IPS-18c (cell line): ENCODE data around the gene ENPP7.
"Not testable (repeated sequence)": the region's sequence is repeated elsewhere in the genome, so short reads cannot be mapped to it uniquely, and the experiment has no call there.

Source experiments
- H3K4me3 ChIP-seq: 2 replicates; pipeline ENCODE4 v1.7.0; 2013; ENCODE audit warnings: low read depth, mild to moderate bottlenecking, low read length, moderate library complexity; ENCODE audit not compliant: insufficient read depth
- H3K9me3 ChIP-seq: one replicate; pipeline ENCODE4 v1.6.1; 2013; ENCODE audit warnings: mild to moderate bottlenecking, low read length, moderate library complexity; ENCODE audit not compliant: control insufficient read depth, insufficient read depth

The ENPP7 gene

DNA sequence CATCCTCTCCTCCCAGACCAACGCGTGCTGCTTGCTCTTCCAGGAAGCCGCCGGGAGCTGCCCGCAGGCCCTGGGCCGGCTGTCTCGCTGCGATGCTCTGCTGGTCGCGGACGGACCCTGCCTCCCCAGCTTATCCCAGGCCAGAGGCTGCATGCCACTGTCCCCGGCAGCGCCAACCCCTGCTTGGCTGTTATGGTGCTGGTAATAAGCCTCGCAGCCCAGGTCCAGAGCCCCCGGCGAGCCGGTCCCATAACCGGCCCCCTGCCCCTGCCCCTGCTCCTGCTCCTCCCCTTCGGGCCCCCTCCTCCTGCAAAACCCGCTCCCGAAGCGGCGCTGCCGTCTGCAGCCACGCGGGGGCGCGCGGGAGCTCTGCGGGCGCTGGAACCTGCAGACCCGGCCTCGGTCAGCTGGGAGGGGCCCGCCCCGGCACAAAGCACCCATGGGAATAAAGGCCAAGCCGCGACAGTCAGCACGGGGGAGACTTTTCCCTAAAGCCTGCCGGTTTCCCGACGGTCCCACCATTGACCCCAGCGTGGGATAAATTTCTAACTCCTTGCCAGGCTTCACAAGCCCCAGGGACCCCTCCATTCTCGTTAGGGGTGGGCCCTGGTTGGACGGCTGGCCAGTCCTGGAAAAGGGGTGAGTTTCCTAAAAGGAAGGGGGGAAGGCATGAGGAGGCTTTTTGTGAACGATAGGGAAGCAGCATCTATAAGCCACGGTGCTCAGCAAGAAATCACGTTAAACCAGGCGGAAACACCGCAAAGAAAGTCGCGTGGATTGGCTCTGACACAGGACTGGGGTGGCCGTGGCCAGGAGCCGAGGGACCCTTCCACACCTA, 11.2 kb downstream of the ENPP7 start:
- Histone ChIP-seq H3K4me3 (peak overlapping the region; percentile 64), H3K9me3 (no peaks in the 10 kb centered on the region)

DNA sequence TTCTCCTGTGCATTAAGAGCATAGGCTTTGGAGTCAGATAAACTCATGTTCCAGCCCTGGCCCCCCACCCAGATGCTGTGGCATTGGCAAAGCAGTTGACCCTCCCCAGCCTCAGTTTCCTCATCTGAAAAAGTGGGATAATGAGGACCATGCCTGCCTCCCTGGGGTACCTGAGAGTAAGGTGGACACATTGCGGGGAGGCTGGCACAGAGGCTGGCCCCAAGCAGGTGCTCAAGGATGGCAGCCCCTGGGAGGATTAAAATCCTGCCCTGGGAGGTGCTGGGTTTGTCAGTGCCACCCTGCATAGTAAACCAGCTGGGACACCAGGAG, 11.8 kb downstream of the ENPP7 start:
- Histone ChIP-seq H3K9me3 (no peaks in the 10 kb centered on the region), H3K4me3 (no peak overlapping the region)

DNA sequence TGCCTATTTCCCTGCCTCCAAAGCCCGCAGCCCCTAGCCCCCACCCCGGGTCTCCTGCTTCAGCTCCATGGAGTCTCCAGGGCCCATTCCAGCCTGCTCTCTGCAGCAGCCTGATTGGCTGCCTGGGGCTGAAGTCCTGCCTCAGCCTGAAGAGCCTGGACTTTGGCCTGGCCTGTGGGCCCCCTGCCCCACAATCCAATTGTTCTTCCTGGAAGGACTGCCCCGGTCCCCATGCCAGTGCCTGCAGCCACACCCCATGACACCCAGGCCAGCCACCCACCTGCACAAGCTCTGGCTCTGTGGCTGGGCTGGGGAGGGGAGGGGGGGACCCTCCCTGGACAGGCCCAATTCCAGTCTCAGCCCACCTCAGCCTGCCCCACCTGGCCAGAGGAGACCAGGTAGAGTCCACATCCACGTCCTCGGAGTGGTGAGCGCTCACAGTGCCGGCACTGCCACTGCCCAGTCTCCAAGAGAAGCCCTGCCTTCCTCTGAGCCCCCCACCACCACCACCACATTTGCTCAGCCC, 12.3 kb downstream of the ENPP7 start:
- no peaks in the 10 kb centered on the region for H3K9me3 ChIP-seq
- no peak overlapping the region for H3K4me3 ChIP-seq

DNA sequence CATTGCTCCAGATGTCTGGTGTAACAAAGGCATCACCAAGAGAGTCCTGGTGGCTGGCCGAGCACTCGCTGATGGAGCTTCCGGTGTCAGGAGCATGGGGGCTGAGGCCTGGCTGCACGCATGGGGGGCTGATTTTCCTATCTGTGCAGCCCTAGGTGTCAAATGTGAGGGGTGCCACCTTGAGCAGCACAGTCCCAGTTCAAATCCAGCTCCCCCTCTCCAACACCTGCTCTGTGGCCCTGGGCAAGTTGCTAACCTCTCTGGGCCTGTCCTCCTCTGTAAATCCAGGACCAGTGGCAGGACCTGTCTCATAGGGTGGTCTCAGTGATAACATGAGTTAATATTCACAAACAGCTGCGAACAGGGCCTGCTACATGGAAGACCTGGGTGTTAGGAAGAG, 12.9 kb downstream of the ENPP7 start:
- H3K4me3 ChIP-seq = no peak overlapping the region
- no peaks in the 10 kb centered on the region for H3K9me3 ChIP-seq

DNA sequence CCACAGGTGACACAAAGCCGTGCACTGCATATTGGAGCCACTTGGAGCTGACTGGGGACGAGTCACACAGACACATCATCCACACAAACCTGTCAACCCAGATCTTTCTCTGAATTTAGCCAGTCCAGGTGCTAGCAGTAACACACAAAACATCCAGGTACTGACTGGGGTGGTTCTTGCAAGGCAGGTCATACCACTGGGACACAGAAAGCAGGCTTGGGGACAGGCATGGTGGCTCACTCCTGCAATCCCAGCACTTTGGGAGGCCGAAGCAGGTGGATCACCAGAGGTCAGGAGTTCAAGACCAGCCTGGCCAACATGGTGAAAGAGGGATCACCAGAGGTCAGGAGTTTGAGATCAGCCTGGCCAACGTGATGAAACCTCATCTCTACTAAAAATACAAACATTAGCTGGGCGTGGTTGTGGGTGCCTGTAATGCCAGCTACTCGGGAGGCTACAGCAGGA, 14.9 kb downstream of the ENPP7 start:
- Histone ChIP-seq H3K4me3 (no peak overlapping the region), H3K9me3 (no peaks in the 10 kb centered on the region)

DNA sequence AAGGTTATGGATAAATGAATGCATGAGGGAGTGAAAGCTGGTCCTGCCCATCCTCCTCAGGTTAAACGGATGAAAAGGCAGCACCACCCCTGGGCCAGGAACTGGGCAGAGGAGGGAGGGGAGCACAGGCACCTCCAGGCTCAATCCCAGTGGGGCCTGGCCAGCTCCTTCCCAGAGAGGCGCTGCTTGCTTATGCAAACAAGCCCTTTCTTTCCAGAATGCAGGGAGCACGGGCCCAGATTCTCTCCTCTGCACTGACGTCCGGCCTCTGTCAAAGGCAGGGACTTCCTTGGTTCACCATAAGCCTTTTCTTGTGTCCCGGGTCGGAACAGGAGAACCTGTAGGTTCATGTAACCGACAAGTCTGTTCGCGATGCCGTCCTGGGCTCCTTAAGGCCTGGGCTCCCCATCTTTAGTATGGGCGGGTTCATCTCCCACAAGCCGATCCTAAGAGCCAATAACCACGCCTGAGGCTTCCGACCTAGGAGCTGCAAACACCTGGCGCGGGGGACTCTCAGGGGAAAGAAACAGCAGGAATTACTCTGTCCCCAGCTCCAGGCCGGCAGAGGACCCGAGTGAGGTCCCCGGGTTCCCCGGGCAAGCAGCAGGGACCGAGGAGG, 16.3 kb downstream of the ENPP7 start:
- Histone ChIP-seq H3K4me3 (no peak overlapping the region; the same call in 1 of the 2 replicates), H3K9me3 (no peaks in the 10 kb centered on the region)

DNA sequence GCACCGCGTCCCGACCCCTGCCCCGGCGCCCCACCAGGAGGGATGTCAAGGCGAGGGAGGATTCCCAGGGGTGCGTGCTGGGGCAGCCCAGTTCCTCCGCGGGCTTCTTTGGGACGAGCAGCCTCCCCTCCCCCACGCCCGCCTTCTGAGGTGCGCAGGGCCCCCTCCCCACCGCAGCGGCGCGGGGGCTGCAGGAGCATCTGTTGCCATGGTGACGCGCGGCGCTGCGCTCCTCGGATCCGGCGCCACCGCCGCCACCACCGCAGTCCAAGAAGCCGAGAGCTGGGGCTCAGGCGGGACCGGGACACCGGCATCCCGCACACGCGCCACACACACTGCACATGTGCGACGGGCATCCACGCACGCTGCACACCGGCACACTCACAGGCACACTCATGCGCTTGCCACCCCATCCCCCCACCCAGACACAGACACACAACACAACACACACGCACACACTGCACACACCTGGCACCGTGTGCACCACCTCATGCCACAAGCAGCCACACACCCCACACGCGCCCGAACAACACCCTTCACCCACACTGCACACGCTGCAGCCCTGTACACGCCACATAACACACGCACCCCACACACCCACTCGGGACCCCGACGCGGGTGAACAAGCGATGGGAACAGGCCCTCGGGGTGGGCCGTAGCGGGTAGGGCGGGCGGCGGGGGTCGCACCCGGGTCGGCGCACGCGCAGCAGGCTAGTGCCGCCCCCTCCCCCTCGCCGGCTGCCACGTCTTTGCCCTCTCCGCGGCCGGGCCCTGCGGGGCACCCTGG, 17.0 kb downstream of the ENPP7 start:
- Histone ChIP-seq H3K9me3 (no peaks in the 10 kb centered on the region), H3K4me3 (peak overlapping the region; percentile 44)

DNA sequence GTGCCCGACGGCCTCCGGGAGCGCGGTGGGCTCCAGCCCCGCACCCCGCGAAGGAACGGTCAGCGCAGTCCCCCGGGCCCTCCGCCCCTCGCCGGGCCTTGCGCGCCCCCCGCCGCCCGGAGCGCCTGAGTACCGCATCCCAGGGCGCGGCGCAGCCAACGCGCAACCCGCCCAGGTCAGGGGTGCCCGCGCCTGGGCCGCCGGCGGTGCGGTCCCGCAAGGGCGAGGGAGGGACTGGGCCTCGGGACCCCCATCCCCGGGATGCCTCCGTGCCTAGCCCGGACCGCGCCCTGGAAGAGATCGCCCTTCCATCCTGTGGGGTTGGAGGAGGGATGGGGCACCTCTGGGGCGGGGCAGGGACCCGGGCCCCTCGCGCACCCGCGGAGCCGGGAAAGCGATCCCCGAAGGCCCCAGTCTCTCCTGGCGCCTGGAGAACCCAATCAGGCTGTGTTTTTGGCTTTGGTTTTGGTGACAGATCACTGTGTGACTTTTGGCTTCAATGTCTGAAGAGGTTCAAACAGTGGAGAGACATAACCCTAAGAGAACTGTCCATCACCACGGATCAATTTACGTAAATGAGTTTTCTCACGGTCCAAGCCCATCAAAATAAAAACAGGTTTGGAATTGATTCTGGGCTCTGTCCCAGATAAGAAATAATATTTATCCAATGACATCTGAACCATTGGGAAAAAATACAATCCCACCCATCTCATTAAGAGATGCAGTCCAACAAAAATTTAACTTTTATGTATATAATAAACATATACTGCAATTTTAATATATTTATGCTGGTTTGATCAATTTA, 17.8 kb downstream of the ENPP7 start:
- peak overlapping the region; percentile 44; the same call in 1 of the 2 replicates for H3K4me3 ChIP-seq
- no peaks in the 10 kb centered on the region for H3K9me3 ChIP-seq

DNA sequence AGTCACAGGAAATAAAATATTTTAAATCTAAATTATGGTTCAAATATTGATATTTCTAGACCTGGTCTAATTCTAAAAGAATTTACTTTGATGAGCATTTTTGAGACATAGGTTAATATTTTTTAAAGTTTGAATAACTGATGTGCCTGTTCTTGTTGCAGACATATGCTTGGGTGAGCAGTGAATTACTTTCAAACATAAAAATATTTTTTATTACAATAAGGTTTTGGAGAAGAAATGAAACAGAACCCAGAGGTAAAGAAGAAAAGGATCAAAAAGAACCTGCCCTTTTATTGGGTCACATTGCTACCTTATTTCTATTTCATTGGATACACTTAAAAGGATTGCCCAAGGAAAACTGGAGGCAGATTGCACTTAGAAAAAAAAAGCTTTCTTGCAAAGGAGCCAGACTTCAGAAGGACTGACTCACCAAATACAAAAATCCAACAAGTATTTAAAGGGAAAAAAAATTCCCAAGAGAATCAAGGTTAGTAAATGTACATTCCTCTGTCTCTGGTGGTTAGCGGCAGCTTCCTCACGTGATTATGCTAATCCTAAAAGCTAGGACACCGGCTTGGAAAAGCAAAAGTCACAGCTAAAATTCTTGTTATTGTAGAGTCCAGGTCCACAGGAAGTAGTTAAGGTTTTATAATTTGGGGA, 18.5 kb downstream of the ENPP7 start:
- Histone ChIP-seq H3K4me3 (no peak overlapping the region), H3K9me3 (no peaks in the 10 kb centered on the region)

DNA sequence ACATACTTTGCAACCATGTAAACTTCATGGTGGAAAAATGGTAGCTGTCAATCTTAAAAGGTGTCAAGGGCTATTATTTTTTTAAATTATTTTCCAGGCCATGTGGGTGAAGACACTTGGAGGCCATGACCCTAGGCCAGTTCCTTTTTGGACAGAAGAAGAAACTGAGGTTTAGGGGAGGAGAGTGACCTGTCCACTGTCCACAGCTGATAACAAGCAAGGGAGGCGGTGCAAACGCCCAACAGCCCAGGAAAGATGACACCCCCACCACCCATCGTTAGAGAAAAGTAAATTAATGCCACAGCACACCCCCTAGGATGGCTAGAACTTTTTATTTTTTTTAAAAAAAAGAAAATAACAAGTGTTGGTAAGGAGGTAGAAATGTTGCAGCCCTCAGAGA, 19.2 kb downstream of the ENPP7 start:
- H3K9me3 ChIP-seq = no peaks in the 10 kb centered on the region
- no peak overlapping the region for H3K4me3 ChIP-seq

DNA sequence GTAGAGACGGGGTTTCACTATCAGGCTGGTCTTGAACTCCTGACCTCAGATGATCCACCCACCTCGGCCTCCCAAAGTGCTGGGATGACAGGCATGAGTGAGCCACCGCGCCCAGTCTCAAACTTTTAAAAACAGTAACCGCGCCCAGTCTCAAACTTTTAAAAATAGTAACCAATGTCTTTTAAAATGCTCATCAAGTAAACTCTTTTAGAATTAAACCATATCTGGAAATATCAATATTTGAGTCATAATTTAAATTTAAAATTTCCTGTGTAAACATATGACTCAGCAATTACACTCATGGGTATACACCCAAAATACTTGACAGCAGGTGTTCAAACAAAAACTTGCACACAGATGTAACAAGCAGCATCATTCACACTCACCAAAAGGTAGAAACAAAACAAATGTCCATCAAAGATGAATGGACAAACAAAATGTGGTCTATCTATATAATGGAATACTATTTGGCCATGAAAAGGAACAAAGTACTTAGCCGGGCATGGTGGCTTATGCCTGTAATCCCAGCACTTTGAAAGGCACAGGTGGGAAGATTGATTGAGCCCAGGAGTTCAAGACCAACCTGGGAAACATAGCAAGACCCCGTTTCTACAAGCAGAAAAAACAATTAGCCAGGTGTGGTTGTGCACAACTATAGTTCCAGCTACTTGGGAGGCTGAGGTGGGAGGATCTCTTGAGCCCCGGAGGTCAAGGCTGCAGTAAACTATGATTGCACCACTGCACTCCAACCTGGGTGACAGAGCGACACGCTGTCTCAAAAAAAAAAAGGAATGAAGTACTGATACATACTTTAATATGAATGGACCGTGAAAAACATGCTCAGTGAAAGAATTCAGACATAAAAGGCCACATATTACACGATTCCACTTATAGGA, 20.2 kb downstream of the ENPP7 start:
- Histone ChIP-seq H3K4me3 (no peak overlapping the region), H3K9me3 (no peaks in the 10 kb centered on the region)

DNA sequence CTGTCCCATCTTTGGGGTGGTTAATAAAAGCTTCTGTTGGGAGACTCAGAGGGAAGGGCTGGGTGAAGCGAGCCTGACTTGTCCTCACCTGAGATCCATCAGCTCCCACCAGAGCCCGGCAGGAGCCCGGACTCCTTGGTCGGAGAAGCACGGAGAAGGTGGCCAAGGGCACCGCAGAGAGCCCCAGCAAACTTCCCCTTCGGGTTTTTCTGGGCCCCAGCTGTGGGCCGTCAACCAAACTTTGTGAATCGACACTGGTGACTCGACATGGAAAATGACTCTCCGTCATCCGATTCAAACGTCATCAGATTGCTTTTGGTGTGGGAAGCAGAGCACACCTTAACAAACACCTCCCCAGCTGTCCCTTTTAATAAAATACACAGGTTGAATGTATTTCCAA, 21.4 kb downstream of the ENPP7 start:
- H3K9me3 ChIP-seq = no peaks in the 10 kb centered on the region
- H3K4me3 ChIP-seq = no peak overlapping the region

DNA sequence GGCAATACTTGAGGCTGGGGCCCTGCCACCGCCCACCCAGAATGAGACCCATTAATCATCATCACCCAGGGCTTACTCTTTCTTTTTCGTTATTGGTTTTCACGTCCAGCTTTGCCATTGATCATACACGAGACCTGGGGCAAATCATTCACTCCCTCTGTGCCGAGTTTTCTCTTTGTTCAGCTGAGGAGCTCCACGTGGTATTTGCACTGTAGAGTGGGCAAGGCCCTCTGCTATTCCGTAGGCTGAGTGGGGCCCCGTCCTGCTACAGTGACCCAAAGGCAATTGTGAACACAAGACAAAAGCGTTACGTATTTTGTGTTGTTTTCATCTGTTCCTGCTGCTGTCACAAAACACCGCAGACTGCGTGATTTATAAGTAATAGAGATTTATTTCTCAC, 23.6 kb downstream of the ENPP7 start:
- no peak overlapping the region for H3K4me3 ChIP-seq
- H3K9me3 ChIP-seq = no peaks in the 10 kb centered on the region

DNA sequence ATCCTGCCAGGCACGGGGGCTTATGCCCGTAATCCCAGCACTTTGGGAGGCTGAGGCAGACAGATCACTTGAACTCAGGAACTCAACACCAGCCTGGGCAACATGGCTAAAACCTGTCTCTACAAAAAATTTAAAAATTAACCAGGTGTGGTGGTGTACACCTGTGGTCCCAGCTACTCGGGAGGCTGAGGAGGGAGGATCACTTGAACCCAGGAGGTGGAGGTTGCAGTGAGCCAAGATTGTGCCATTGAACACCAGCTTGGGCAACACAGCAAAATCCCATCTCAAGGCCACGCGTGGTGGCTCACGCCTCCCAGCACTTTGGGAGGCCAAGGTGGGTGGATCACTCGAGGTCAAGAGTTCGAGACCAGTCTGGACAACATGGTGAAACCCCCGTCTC, 24.2 kb downstream of the ENPP7 start:
- not testable (repeated sequence) for H3K4me3 ChIP-seq

DNA sequence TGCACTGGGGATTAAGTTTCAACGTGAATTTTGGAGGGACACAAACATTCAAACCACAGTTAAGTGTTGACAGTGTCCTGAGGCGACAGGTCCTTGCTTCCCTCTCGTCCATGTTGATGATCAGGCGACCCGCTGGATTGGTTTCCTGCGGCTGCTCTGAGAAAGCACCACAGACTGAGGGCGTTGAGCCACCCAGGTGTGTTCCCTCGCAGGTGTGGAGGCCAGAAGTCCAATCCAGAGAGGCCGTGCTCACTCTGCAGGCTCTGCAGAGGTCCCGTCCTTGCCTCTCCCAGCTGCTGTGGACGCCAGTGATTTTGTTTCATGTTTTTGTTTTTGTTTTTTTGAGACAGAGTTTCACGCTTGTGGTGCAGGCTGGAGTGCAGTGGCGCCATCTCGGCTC, 24.8 kb downstream of the ENPP7 start:
- Histone ChIP-seq H3K9me3 (no peaks in the 10 kb centered on the region), H3K4me3 (no peak overlapping the region)

More for the DNA sequence above, 24.2 kb downstream of the ENPP7 start:
- H3K9me3 ChIP-seq = not testable (repeated sequence)
